Activated naive CD8-positive, alpha-beta T cell (primary cell): ENCODE results near the gene RBBP6.

Source experiments
- H3K27ac Mint-ChIP-seq: one replicate; pipeline ENCODE4 v1.8.0; 2021; ENCODE audit warnings: mixed read lengths
- H3K27me3 Mint-ChIP-seq: one replicate; pipeline ENCODE4 v1.8.0; 2021; ENCODE audit warnings: mixed read lengths
- H3K36me3 Mint-ChIP-seq: one replicate; pipeline ENCODE4 v1.8.0; 2021; ENCODE audit warnings: mixed read lengths
- H3K4me1 Mint-ChIP-seq: one replicate; pipeline ENCODE4 v1.8.0; 2021; ENCODE audit warnings: low read depth, mixed read lengths
- H3K4me3 Mint-ChIP-seq: one replicate; pipeline ENCODE4 v1.8.0; 2021; ENCODE audit warnings: mild to moderate bottlenecking, mixed read lengths
- H3K9me3 Mint-ChIP-seq: one replicate; pipeline ENCODE4 v1.8.0; 2021; ENCODE audit warnings: low read depth, mixed read lengths

Gene RBBP6

GRCh38 chr16:24538756-24539294 lies 541 bp upstream of the RBBP6 start:
- Mint-ChIP-seq H3K27me3 (no peaks in the 10 kb centered on the region), H3K36me3 (peaks cover 14% of the 10 kb centered on the region), H3K4me3 (peak overlapping the region; percentile 99), H3K27ac (peak overlapping the region; percentile 100), H3K4me1 (peaks cover 27% of the 10 kb centered on the region), H3K9me3 (no peaks in the 10 kb centered on the region)

GRCh38 chr16:24539850-24540601 lies 660 bp downstream of the RBBP6 start:
- Mint-ChIP-seq H3K27ac (peak overlapping the region; percentile 97), H3K4me3 (peak overlapping the region; percentile 92), H3K36me3 (peaks cover 14% of the 10 kb centered on the region), H3K27me3 (no peaks in the 10 kb centered on the region), H3K4me1 (peaks cover 39% of the 10 kb centered on the region), H3K9me3 (no peaks in the 10 kb centered on the region)

- Mint-ChIP-seq H3K36me3 (peaks cover 16% of the 10 kb centered on the region), H3K4me1 (peaks cover 46% of the 10 kb centered on the region), H3K27me3 (no peaks in the 10 kb centered on the region), H3K27ac (peak overlapping the region; percentile 97), H3K9me3 (no peaks in the 10 kb centered on the region), H3K4me3 (peak overlapping the region; percentile 92)
Observed at GRCh38 chr16:24540602-24541210, 1.3 kb downstream of the RBBP6 start.

GRCh38 chr16:24541233-24541933 lies 2.0 kb downstream of the RBBP6 start:
- Mint-ChIP-seq H3K27me3 (no peaks in the 10 kb centered on the region), H3K36me3 (peaks cover 17% of the 10 kb centered on the region), H3K9me3 (no peaks in the 10 kb centered on the region), H3K27ac (peak overlapping the region; percentile 97), H3K4me3 (peak overlapping the region; percentile 92), H3K4me1 (peaks cover 50% of the 10 kb centered on the region)

GRCh38 chr16:24543949-24544348 lies 4.6 kb downstream of the RBBP6 start:
- Mint-ChIP-seq H3K27me3 (no peaks in the 10 kb centered on the region), H3K4me1 (peaks cover 55% of the 10 kb centered on the region), H3K36me3 (peaks cover 21% of the 10 kb centered on the region), H3K9me3 (no peaks in the 10 kb centered on the region), H3K4me3 (peak overlapping the region; percentile 92), H3K27ac (peak overlapping the region; percentile 50)

- H3K9me3 Mint-ChIP-seq, result no peaks in the 10 kb centered on the region
- peak overlapping the region; percentile 92 for H3K4me3 Mint-ChIP-seq
- peaks cover 21% of the 10 kb centered on the region for H3K36me3 Mint-ChIP-seq
- peaks cover 61% of the 10 kb centered on the region for H3K4me1 Mint-ChIP-seq
- no peaks in the 10 kb centered on the region for H3K27me3 Mint-ChIP-seq
- peak overlapping the region; percentile 58 for H3K27ac Mint-ChIP-seq
Observed at GRCh38 chr16:24544640-24545039, 5.3 kb downstream of the RBBP6 start.

- Mint-ChIP-seq H3K36me3 (peaks cover 9% of the 10 kb centered on the region), H3K27ac (no peak overlapping the region), H3K9me3 (no peaks in the 10 kb centered on the region), H3K27me3 (no peaks in the 10 kb centered on the region), H3K4me3 (no peak overlapping the region), H3K4me1 (peaks cover 53% of the 10 kb centered on the region)
Observed at GRCh38 chr16:24550295-24550694, 10.9 kb downstream of the RBBP6 start.

GRCh38 chr16:24552705-24553246 lies 13.4 kb downstream of the RBBP6 start:
- H3K4me1 Mint-ChIP-seq, result peaks cover 37% of the 10 kb centered on the region
- H3K4me3 Mint-ChIP-seq, result no peak overlapping the region
- peak overlapping the region; percentile 2 for H3K27ac Mint-ChIP-seq
- H3K9me3 Mint-ChIP-seq, result no peaks in the 10 kb centered on the region
- no peaks in the 10 kb centered on the region for H3K27me3 Mint-ChIP-seq
- H3K36me3 Mint-ChIP-seq, result peaks cover 7% of the 10 kb centered on the region

- Mint-ChIP-seq H3K27me3 (no peaks in the 10 kb centered on the region), H3K4me1 (peaks cover 34% of the 10 kb centered on the region), H3K4me3 (no peak overlapping the region), H3K9me3 (no peaks in the 10 kb centered on the region), H3K36me3 (peaks cover 7% of the 10 kb centered on the region), H3K27ac (peak overlapping the region; percentile 66)
Observed at GRCh38 chr16:24553983-24554382, 14.6 kb downstream of the RBBP6 start.

GRCh38 chr16:24555346-24555872 lies 16.0 kb downstream of the RBBP6 start:
- H3K27me3 Mint-ChIP-seq, result no peaks in the 10 kb centered on the region
- no peak overlapping the region for H3K27ac Mint-ChIP-seq
- H3K9me3 Mint-ChIP-seq, result no peaks in the 10 kb centered on the region
- H3K4me3 Mint-ChIP-seq, result no peak overlapping the region
- H3K36me3 Mint-ChIP-seq, result peaks cover 9% of the 10 kb centered on the region
- H3K4me1 Mint-ChIP-seq, result peaks cover 22% of the 10 kb centered on the region

- H3K4me3 Mint-ChIP-seq, result no peak overlapping the region
- no peak overlapping the region for H3K27ac Mint-ChIP-seq
- no peaks in the 10 kb centered on the region for H3K27me3 Mint-ChIP-seq
- H3K4me1 Mint-ChIP-seq, result peaks cover 14% of the 10 kb centered on the region
- no peaks in the 10 kb centered on the region for H3K9me3 Mint-ChIP-seq
- H3K36me3 Mint-ChIP-seq, result peaks cover 15% of the 10 kb centered on the region
Observed at GRCh38 chr16:24562811-24563210, 23.4 kb downstream of the RBBP6 start.

- Mint-ChIP-seq H3K9me3 (peaks cover 20% of the 10 kb centered on the region), H3K36me3 (peaks cover 53% of the 10 kb centered on the region), H3K27me3 (no peaks in the 10 kb centered on the region), H3K4me3 (no peak overlapping the region), H3K27ac (no peak overlapping the region), H3K4me1 (peaks cover 5% of the 10 kb centered on the region)
Observed at GRCh38 chr16:24568392-24568791, 29.0 kb downstream of the RBBP6 start.

- Mint-ChIP-seq H3K4me3 (no peak overlapping the region), H3K27me3 (no peaks in the 10 kb centered on the region)
Observed at GRCh38 chr16:24571096-24571495, 31.7 kb downstream of the RBBP6 start.

GRCh38 chr16:24572069-24572468 lies 32.7 kb downstream of the RBBP6 start:
- Mint-ChIP-seq H3K4me3 (no peak overlapping the region), H3K27me3 (no peaks in the 10 kb centered on the region), H3K9me3 (peaks cover 20% of the 10 kb centered on the region), H3K36me3 (peaks cover 50% of the 10 kb centered on the region), H3K27ac (no peak overlapping the region), H3K4me1 (no peaks in the 10 kb centered on the region)

More at GRCh38 chr16:24571096-24571495, 31.7 kb downstream of the RBBP6 start:
- Mint-ChIP-seq H3K4me1 (peaks cover under 1% of the 10 kb centered on the region), H3K9me3 (peaks cover 20% of the 10 kb centered on the region), H3K27ac (no peak overlapping the region), H3K36me3 (peaks cover 53% of the 10 kb centered on the region)
